ENCODE data around the gene TRANK1.
"Not testable (repeated sequence)": the region's sequence is repeated elsewhere in the genome, so short reads cannot be mapped to it uniquely, and the experiment has no call there.

Gene TRANK1

GRCh38 chr3:36911990-36912804 lies 32.7 kb downstream of the TRANK1 start:
- no peak for DNase-seq

DNA sequence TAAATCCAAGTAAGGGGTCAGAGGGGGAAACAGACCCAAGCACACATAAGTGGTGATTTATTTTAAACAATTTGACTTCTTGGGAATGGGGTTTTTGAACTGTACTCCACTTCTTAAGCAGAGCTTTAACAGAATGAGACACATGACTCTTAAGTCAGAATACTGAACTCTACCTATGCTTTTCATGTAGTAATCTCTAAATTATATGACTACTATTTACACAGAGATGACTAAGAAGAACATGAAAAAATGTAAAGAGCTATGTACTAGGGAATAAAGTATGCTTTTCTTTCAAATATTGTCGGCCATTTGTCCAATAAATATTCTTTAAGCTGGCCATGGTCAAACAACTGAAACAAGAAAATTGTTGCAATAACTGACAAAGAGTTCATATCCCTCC lies 35.2 kb downstream of the TRANK1 start:
- DNase-seq: no peak

- DNase-seq: no peak
Measured at GRCh38 chr3:36909181-36909580, 35.7 kb downstream of the TRANK1 start.

DNA sequence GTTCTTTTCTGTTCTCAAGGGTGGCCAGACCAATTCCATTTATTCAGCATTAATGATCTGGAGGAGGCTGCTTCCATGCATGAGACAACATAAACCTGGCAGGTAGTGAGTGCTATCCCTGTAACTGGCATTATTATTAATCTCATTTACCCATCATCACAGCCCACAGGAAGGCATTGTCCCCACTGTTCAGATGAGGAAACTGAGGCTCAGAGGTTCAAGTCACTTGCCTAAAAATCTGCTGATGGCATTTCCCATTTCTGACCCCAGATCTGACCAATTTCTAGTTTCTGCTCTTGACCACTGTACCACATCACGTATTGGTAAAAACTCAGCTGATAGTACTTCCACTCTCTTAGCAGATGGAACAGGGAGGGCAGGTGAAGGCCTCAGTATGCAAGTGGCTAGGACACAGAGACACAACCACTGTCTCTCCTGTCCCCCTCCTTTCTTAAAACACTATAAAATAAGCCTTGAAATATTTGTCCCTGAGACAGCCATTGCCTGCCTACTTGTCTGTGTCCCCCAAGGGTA lies 36.1 kb downstream of the TRANK1 start:
- DNase-seq: no peak

GRCh38 chr3:36907911-36908646 lies 36.8 kb downstream of the TRANK1 start:
- DNase-seq: no peak

- no peak for DNase-seq
Measured at GRCh38 chr3:36906504-36907149, 38.2 kb downstream of the TRANK1 start.

GRCh38 chr3:36905545-36905944 lies 39.3 kb downstream of the TRANK1 start:
- DNase-seq: no peak

DNA sequence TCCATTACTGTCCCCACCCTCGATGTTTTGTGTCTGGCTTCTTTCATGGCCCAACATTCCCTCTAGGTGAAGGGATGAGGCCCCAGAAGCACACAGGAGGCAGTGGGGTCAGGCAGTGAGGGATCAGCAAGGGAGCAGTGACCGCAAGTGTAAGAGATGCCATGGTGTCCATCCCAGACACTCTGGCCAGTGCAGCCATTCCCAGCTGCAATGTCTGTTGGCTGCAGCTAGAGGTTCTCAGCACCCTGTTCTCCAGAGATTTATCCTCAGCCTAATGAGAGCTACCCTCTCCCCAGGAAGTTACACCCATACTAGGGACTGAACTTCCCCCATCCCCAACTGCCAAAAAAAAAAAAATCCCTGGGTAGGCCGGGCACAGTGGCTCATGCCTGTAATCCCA lies 40.2 kb downstream of the TRANK1 start:
- DNase-seq: no peak

DNA sequence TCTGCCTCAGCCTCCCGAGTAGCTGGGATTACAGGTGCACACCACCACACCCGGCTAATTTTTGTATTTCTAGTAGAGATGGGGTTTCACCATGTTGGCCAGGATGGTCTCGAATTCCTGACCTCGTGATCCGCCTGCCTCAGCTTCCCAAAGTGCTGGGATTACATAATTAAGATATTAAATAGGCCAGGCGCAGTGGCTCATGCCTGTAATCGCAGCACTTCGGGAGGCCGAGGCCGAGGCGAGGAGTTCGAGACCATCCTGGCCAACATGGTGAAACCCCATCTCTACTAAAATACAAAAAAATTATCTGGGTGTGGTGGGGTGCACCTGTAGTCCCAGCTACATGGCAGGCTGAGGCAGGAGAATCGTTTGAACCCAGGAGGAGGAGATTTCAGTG lies 40.8 kb downstream of the TRANK1 start:
- not testable (repeated sequence) for DNase-seq

DNA sequence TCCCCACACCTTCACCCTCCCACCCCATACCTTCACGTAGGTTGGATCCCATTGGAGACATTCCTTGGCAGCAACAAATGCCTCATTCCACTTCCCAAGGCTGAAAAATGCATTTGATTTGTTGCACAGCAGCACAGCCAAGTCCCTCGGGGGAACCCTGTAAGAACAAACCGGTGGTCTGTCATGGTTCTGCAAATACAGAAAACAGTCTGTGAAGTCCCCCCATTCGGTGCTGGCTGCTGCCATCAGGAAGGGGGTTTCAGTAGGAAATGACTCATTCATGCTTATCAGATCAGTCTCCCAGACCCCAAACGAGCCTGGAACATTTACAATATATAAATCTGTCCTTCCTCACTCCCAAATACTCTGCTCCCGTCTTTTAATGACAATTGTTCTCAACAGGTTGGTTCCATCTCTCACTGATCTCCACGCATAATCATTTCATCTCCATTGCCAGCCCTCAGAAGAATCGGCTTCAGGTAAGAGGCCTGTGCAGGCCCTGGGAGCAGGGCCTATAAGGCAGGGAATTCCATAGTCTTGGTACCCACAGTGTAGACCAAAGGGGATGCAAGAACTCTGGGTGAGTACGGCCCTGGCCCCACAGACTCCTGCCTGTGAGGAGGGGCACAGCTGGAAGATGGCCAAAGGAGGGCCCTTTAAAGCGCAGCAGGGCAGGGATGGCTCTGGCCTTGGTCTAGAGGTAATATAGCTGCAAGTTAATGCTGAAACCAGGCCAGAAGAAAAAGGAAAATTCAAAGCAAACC lies 41.6 kb downstream of the TRANK1 start:
- no peak for DNase-seq

DNA sequence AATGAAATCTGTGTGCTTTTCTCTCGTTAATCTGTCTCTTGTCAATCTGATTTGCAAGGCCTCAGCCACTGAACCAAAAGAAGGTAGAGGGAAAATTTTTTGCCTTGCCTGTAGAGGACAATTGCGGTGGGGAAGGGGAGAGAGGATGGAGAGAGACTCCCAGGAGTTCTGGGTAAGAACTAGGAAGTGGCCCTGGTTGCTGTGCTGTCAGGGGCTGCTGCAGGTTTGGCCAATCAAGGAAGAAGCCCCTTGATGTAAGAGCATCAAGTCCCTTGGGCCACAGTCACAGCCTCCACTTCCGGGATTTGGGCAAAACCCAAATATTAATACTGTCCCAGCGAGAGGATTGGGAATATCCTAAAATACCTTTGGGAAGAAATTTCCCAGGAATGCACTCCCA lies 43.3 kb downstream of the TRANK1 start:
- no peak for DNase-seq

GRCh38 chr3:36900474-36901443 lies 44.1 kb downstream of the TRANK1 start:
- DNase-seq: no peak

- no peak for DNase-seq
Measured at GRCh38 chr3:36895496-36896409, 49.1 kb downstream of the TRANK1 start.

- no peak for DNase-seq
Measured at GRCh38 chr3:36894914-36895313, 49.9 kb downstream of the TRANK1 start.

- no peak for DNase-seq
Measured at GRCh38 chr3:36893826-36894225, 51.0 kb downstream of the TRANK1 start.

GRCh38 chr3:36893137-36893557 lies 51.7 kb downstream of the TRANK1 start:
- DNase-seq: no peak

- no peak for DNase-seq
Measured at GRCh38 chr3:36892457-36893136, 52.3 kb downstream of the TRANK1 start.

- peak; percentile 94 for DNase-seq
Measured at GRCh38 chr3:36891701-36892160, 53.1 kb downstream of the TRANK1 start.

- not testable (repeated sequence) for DNase-seq
Measured at GRCh38 chr3:36891097-36891496, 53.8 kb downstream of the TRANK1 start.

DNA sequence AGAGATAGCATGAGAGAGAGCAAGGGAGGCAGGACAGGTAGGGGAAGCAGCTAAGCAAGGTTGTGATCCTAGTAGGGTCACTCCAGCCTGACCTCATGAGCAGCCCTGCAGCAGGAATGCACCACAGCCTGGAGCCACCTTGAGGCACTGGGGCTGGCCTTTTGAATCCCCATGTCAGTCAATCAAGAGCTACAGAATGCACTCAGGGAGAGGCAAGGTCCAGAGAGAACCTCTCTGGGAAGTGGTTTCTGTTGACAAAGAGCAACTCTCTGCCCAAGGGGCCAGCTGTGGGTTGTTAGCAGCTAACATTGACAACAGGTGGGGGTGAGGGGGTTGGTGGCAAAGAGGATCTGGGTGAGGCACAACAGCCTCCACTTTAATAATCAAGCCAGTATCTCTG lies 54.6 kb downstream of the TRANK1 start:
- DNase-seq: no peak
